ENCODE data around the gene PET100.

Gene PET100

GRCh38 chr19:7654401-7654800 lies 24.8 kb downstream of the PET100 start:
- no peak for DNase-seq

GRCh38 chr19:7655581-7655980 lies 26.0 kb downstream of the PET100 start:
- no peak for DNase-seq

GRCh38 chr19:7657131-7657751 lies 27.6 kb downstream of the PET100 start:
- DNase-seq, result no peak

GRCh38 chr19:7658219-7658686 lies 28.7 kb downstream of the PET100 start:
- no peak for DNase-seq

GRCh38 chr19:7661744-7662538 lies 32.3 kb downstream of the PET100 start:
- no peak for DNase-seq

- DNase-seq, result no peak
Measured at GRCh38 chr19:7662657-7663056, 33.1 kb downstream of the PET100 start.

GRCh38 chr19:7663706-7664105 lies 34.1 kb downstream of the PET100 start:
- DNase-seq, result no peak

- no peak for DNase-seq
Measured at GRCh38 chr19:7665076-7665475, 35.5 kb downstream of the PET100 start.

GRCh38 chr19:7668842-7669241 lies 39.2 kb downstream of the PET100 start, which contains the start of gene RETN:
TSS of gene RETN (plus strand) at chr19:7669049. CDS start at chr19:7669327, 278 bp downstream.
- DNase-seq, result no peak

- DNase-seq, result no peak
Measured at GRCh38 chr19:7669641-7670040, 40.0 kb downstream of the PET100 start.

- no peak for DNase-seq
Measured at GRCh38 chr19:7670150-7670783, 40.7 kb downstream of the PET100 start.

- no peak for DNase-seq
Measured at GRCh38 chr19:7670790-7671189, 41.2 kb downstream of the PET100 start.

- no peak for DNase-seq
Measured at GRCh38 chr19:7672522-7672921, 42.9 kb downstream of the PET100 start.

GRCh38 chr19:7674010-7675005 lies 44.7 kb downstream of the PET100 start:
- DNase-seq, result no peak

- DNase-seq, result no peak
Measured at GRCh38 chr19:7676376-7676775, 46.8 kb downstream of the PET100 start.

GRCh38 chr19:7676854-7677253 lies 47.3 kb downstream of the PET100 start, which contains the start of gene MCEMP1:
TSS of gene MCEMP1 (plus strand) at chr19:7677090. CDS start at chr19:7677121, 31 bp downstream.
- DNase-seq, result no peak

GRCh38 chr19:7677669-7678311 lies 48.2 kb downstream of the PET100 start:
- DNase-seq, result no peak

- no peak for DNase-seq
Measured at GRCh38 chr19:7678971-7679751, 49.6 kb downstream of the PET100 start.

- no peak for DNase-seq
Measured at GRCh38 chr19:7679771-7680605, 50.4 kb downstream of the PET100 start.
